Nephron (organoid): ENCODE data around the gene HELZ2.

Source experiments
- H3K27ac Mint-ChIP-seq, 3 experiments: 2 replicates each; pipeline ENCODE4 v1.8.0; 2020; ENCODE audit warnings: mixed read lengths in 3 of 3, mild to moderate bottlenecking in 2 of 3, moderate library complexity in 1 of 3
- H3K27me3 Mint-ChIP-seq: 2 replicates; pipeline ENCODE4 v1.8.0; 2021; ENCODE audit warnings: low read depth, mild to moderate bottlenecking, moderate library complexity, mixed read lengths
- H3K36me3 Mint-ChIP-seq: 2 replicates; pipeline ENCODE4 v1.8.0; 2020; ENCODE audit warnings: low read depth, mixed read lengths
- H3K4me1 Mint-ChIP-seq: 2 replicates; pipeline ENCODE4 v1.8.0; 2020; ENCODE audit warnings: mixed read lengths
- H3K4me3 Mint-ChIP-seq, 3 experiments: 2 replicates each; pipeline ENCODE4 v1.8.0; 2020; ENCODE audit warnings: mild to moderate bottlenecking in 3 of 3, mixed read lengths in 3 of 3, moderate library complexity in 2 of 3
- H3K9me3 Mint-ChIP-seq: 2 replicates; pipeline ENCODE4 v1.8.0; 2020; ENCODE audit warnings: mixed read lengths
- CTCF ChIP-seq, 3 experiments: fragments of 200-600 bp; sonication (generic); IDR thresholded peaks; one replicate each; pipeline ENCODE4 v1.5.0; 2021; ENCODE audit warnings: antibody characterized with exemption in 3 of 3; ENCODE audit not compliant: unreplicated experiment in 3 of 3

The HELZ2 gene

GRCh38 chr20:63538204-63539091 lies 35.6 kb downstream of the HELZ2 start:
- H3K27ac Mint-ChIP-seq = no peak overlapping the region
- no peaks in the 10 kb centered on the region for H3K27me3 Mint-ChIP-seq
- no peaks in the 10 kb centered on the region for H3K36me3 Mint-ChIP-seq
- TF ChIP-seq CTCF (IDR thresholded peaks at IDR 0.05; ENCODE audit: unreplicated experiment in 3 of 3) = peak in 2 of 3 experiments; percentile 21 to 26
- peaks cover under 1% of the 10 kb centered on the region for H3K4me1 Mint-ChIP-seq
- H3K4me3 Mint-ChIP-seq = peak overlapping the region in 1 of 3 experiments; percentile 25
- no peaks in the 10 kb centered on the region for H3K9me3 Mint-ChIP-seq

GRCh38 chr20:63537525-63538203 lies 36.4 kb downstream of the HELZ2 start:
- H3K27ac Mint-ChIP-seq = no peak overlapping the region
- peak; percentile 94 to 96 (median 95) for TF ChIP-seq CTCF (IDR thresholded peaks at IDR 0.05; ENCODE audit: unreplicated experiment in 3 of 3)
- H3K4me3 Mint-ChIP-seq = peak overlapping the region in 1 of 3 experiments; percentile 45
- no peaks in the 10 kb centered on the region for H3K27me3 Mint-ChIP-seq
- H3K4me1 Mint-ChIP-seq = no peaks in the 10 kb centered on the region
- H3K9me3 Mint-ChIP-seq = no peaks in the 10 kb centered on the region
- no peaks in the 10 kb centered on the region for H3K36me3 Mint-ChIP-seq

- H3K4me3 Mint-ChIP-seq = peak within 1 kb of the TSS in 1 of 3 experiments; percentile 45
- H3K36me3 Mint-ChIP-seq = no peaks in the 10 kb centered on the region
- no peaks in the 10 kb centered on the region for H3K4me1 Mint-ChIP-seq
- no peak within 1 kb of the TSS for H3K27ac Mint-ChIP-seq
- no peaks in the 10 kb centered on the region for H3K27me3 Mint-ChIP-seq
- no peak for TF ChIP-seq CTCF (IDR thresholded peaks at IDR 0.05; ENCODE audit: unreplicated experiment in 3 of 3)
- H3K9me3 Mint-ChIP-seq = no peaks in the 10 kb centered on the region
Observed at GRCh38 chr20:63536997-63537524, 37.0 kb downstream of the HELZ2 start, which contains the start of gene PTK6. TSS of gene PTK6 (minus strand) at chr20:63537376. CDS start at chr20:63537314, 62 bp downstream.

- Mint-ChIP-seq H3K9me3 (no peaks in the 10 kb centered on the region), H3K27me3 (no peaks in the 10 kb centered on the region), H3K4me1 (no peaks in the 10 kb centered on the region), H3K4me3 (no peak overlapping the region), H3K36me3 (no peaks in the 10 kb centered on the region), H3K27ac (no peak overlapping the region)
- no peak for TF ChIP-seq CTCF (IDR thresholded peaks at IDR 0.05; ENCODE audit: unreplicated experiment in 3 of 3)
Observed at GRCh38 chr20:63536241-63536977, 37.6 kb downstream of the HELZ2 start.

- Mint-ChIP-seq H3K9me3 (no peaks in the 10 kb centered on the region), H3K27me3 (peaks cover 4% of the 10 kb centered on the region), H3K27ac (no peak overlapping the region), H3K36me3 (no peaks in the 10 kb centered on the region), H3K4me1 (no peaks in the 10 kb centered on the region), H3K4me3 (no peak overlapping the region)
- no peak for TF ChIP-seq CTCF (IDR thresholded peaks at IDR 0.05; ENCODE audit: unreplicated experiment in 3 of 3)
Observed at GRCh38 chr20:63534831-63535651, 39.0 kb downstream of the HELZ2 start.
